Neural progenitor cell (in vitro differentiated cells): ENCODE measurements around the gene OR9A2. TPM values are rescaled to one million over a fixed set of nuclear protein-coding genes. Genes with fewer than 3 reads are reported as not detected.

Experiments used
- DNase-seq: peaks from one replicate; pipeline ENCODE4 v3.0.0-alpha.2; 2016; ENCODE audit warnings: low spot score
- H2AFZ ChIP-seq: fragments of 200-600 bp; sonication (generic); replicated peaks from 2 replicates; pipeline ENCODE4 v1.6.1; 2016; ENCODE audit warnings: antibody characterized with exemption
- H3F3A ChIP-seq: fragments of 200-600 bp; sonication (generic); 2 replicates; pipeline ENCODE4 v1.6.1; 2016; ENCODE audit warnings: antibody characterized with exemption, low read depth
- H3K27ac ChIP-seq: fragments of 200-600 bp; sonication (generic); 2 replicates; pipeline ENCODE4 v1.5.1; 2016; ENCODE audit warnings: mild to moderate bottlenecking
- H3K27me3 ChIP-seq: fragments of 200-600 bp; sonication (generic); 2 replicates; pipeline ENCODE4 v1.6.1; 2016; ENCODE audit warnings: mild to moderate bottlenecking, moderate library complexity
- H3K36me3 ChIP-seq: fragments of 200-600 bp; sonication (generic); 2 replicates; pipeline ENCODE4 v1.5.1; 2016
- H3K4me1 ChIP-seq: fragments of 200-600 bp; sonication (generic); 2 replicates; pipeline ENCODE4 v1.6.1; 2016; ENCODE audit warnings: mixed run types
- H3K4me2 ChIP-seq: fragments of 200-600 bp; sonication (generic); 2 replicates; pipeline ENCODE4 v1.6.1; 2016
- H3K4me3 ChIP-seq: fragments of 200-600 bp; sonication (generic); 2 replicates; pipeline ENCODE4 v1.5.1; 2016
- H3K79me2 ChIP-seq: fragments of 200-600 bp; sonication (generic); 2 replicates; pipeline ENCODE4 v1.6.1; 2016; ENCODE audit warnings: low read depth
- H3K9ac ChIP-seq: fragments of 200-600 bp; sonication (generic); 2 replicates; pipeline ENCODE4 v1.6.1; 2016
- H3K9me3 ChIP-seq: fragments of 200-600 bp; sonication (generic); 2 replicates; pipeline ENCODE4 v1.5.1; 2016; ENCODE audit warnings: low read depth
- H4K20me1 ChIP-seq: fragments of 200-600 bp; sonication (generic); 2 replicates; pipeline ENCODE4 v1.6.1; 2016; ENCODE audit warnings: low read depth
- H3K27ac Mint-ChIP-seq: 3 replicates; pipeline ENCODE4 v1.8.0; 2021; ENCODE audit warnings: mixed read lengths
- H3K27me3 Mint-ChIP-seq: 2 replicates; pipeline ENCODE4 v1.8.0; 2022; ENCODE audit warnings: low read depth, mild to moderate bottlenecking, inconsistent platforms, moderate library complexity, mixed read lengths; ENCODE audit not compliant: insufficient read depth
- H3K36me3 Mint-ChIP-seq: 3 replicates; pipeline ENCODE4 v1.8.0; 2021; ENCODE audit warnings: mixed read lengths
- H3K4me1 Mint-ChIP-seq: 3 replicates; pipeline ENCODE4 v1.8.0; 2021; ENCODE audit warnings: mixed read lengths
- H3K4me3 Mint-ChIP-seq: 3 replicates; pipeline ENCODE4 v1.8.0; 2021; ENCODE audit warnings: mild to moderate bottlenecking, moderate library complexity, mixed read lengths
- H3K9me3 Mint-ChIP-seq: 3 replicates; pipeline ENCODE4 v1.8.0; 2020; ENCODE audit warnings: mixed read lengths
- EZH2 ChIP-seq: fragments of 200-600 bp; sonication (generic); IDR thresholded peaks from 2 replicates; pipeline ENCODE4 v1.6.1; 2017; ENCODE audit warnings: antibody characterized with exemption, mild to moderate bottlenecking, moderate library complexity
- EZH2phosphoT487 ChIP-seq: fragments of 200-600 bp; sonication (generic); IDR thresholded peaks from 2 replicates; pipeline ENCODE4 v1.6.1; 2017; ENCODE audit warnings: antibody characterized with exemption
- total RNA-seq: library from RNA; depleted of rRNA; stranded (reverse); fragments of >200 nt; gene quantifications from 2 replicates; pipeline ENCODE4 v1.2.3, GENCODE V29; 2015; ENCODE audit warnings: low replicate concordance
- TF ChIP-seq, protein P1 (sequence below): fragments of 200-600 bp; sonication (generic); IDR thresholded peaks from 2 replicates; pipeline ENCODE4 v1.5.1; 2017; ENCODE audit warnings: antibody characterized with exemption, mild to moderate bottlenecking

Gene OR9A2
- total RNA-seq, 1 donor from 2014 or later = not detected

DNA sequence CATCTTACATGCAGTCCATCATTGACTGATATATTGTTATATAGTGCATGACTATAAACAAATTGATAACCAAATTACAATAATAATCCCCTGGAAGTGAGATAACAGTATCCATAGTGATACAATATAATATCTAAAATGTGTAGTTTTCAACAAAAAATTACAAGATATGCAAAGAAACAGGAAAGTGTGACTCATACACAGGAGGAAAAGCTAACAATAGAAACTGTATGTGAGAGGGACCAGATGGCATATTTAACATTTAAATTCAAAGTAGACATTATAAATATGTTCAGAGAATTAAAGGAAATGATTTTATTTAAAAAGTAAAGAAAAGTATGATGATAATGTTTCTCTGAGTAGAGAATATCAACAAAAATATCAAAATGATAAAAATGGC is 8.0 kb downstream of the OR9A2 start:
- Mint-ChIP-seq H3K4me3 (no peak overlapping the region), H3K4me1 (no peaks in the 10 kb centered on the region), H3K9me3 (no peaks in the 10 kb centered on the region), H3K36me3 (no peaks in the 10 kb centered on the region), H3K27ac (no peak overlapping the region), H3K27me3 (peaks cover 2% of the 10 kb centered on the region)
- no peaks in the 10 kb centered on the region for H4K20me1 ChIP-seq
- H3K9me3 ChIP-seq = no peaks in the 10 kb centered on the region
- no peak overlapping the region for H2AFZ ChIP-seq
- H3F3A ChIP-seq = no peaks in the 10 kb centered on the region
- no peaks in the 10 kb centered on the region for H3K27me3 ChIP-seq
- TF ChIP-seq EZH2 = no peak
- no peak for TF ChIP-seq EZH2phosphoT487
- TF ChIP-seq, protein P1, sequence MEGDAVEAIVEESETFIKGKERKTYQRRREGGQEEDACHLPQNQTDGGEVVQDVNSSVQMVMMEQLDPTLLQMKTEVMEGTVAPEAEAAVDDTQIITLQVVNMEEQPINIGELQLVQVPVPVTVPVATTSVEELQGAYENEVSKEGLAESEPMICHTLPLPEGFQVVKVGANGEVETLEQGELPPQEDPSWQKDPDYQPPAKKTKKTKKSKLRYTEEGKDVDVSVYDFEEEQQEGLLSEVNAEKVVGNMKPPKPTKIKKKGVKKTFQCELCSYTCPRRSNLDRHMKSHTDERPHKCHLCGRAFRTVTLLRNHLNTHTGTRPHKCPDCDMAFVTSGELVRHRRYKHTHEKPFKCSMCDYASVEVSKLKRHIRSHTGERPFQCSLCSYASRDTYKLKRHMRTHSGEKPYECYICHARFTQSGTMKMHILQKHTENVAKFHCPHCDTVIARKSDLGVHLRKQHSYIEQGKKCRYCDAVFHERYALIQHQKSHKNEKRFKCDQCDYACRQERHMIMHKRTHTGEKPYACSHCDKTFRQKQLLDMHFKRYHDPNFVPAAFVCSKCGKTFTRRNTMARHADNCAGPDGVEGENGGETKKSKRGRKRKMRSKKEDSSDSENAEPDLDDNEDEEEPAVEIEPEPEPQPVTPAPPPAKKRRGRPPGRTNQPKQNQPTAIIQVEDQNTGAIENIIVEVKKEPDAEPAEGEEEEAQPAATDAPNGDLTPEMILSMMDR = no peak
- no peak overlapping the region for H3K4me2 ChIP-seq
- H3K4me1 ChIP-seq = no peaks in the 10 kb centered on the region
- no peaks in the 10 kb centered on the region for H3K36me3 ChIP-seq
- no peak overlapping the region for H3K27ac ChIP-seq
- H3K9ac ChIP-seq = no peak overlapping the region
- DNase-seq = no peak
- H3K79me2 ChIP-seq = no peaks in the 10 kb centered on the region
- no peak overlapping the region for H3K4me3 ChIP-seq

DNA sequence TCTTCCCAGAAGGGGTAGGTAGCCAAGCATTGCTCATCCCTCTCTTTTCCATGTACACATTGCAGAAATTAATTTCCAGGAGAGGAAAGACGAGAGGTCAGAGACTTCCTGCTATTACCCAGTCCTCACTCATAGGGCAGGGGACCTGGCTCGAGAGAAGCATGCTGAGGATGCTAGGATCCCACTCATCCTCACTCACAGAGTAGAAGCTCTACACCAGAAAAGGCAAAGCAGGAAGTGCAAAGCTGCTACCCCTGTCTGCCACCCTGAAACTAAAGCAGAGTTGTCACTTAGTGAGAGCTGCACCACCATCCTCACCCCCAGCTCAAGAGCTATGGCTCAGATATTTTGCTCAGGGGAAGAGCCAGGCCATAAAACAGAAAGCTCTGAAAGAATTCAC is 9.9 kb downstream of the OR9A2 start:
- Histone ChIP-seq H3F3A (no peaks in the 10 kb centered on the region), H3K9ac (no peak overlapping the region), H4K20me1 (no peaks in the 10 kb centered on the region), H3K4me2 (no peak overlapping the region), H3K27me3 (no peaks in the 10 kb centered on the region), H3K79me2 (no peaks in the 10 kb centered on the region), H3K27ac (no peak overlapping the region), H3K36me3 (no peaks in the 10 kb centered on the region), H3K4me1 (no peaks in the 10 kb centered on the region), H3K9me3 (no peaks in the 10 kb centered on the region), H3K4me3 (no peak overlapping the region), H2AFZ (no peak overlapping the region)
- Mint-ChIP-seq H3K36me3 (no peaks in the 10 kb centered on the region), H3K27me3 (peaks cover 2% of the 10 kb centered on the region), H3K27ac (no peak overlapping the region), H3K4me1 (no peaks in the 10 kb centered on the region), H3K4me3 (no peak overlapping the region), H3K9me3 (no peaks in the 10 kb centered on the region)
- TF ChIP-seq EZH2 = no peak
- TF ChIP-seq EZH2phosphoT487 = no peak
- TF ChIP-seq, protein P1 = no peak
- DNase-seq = no peak

DNA sequence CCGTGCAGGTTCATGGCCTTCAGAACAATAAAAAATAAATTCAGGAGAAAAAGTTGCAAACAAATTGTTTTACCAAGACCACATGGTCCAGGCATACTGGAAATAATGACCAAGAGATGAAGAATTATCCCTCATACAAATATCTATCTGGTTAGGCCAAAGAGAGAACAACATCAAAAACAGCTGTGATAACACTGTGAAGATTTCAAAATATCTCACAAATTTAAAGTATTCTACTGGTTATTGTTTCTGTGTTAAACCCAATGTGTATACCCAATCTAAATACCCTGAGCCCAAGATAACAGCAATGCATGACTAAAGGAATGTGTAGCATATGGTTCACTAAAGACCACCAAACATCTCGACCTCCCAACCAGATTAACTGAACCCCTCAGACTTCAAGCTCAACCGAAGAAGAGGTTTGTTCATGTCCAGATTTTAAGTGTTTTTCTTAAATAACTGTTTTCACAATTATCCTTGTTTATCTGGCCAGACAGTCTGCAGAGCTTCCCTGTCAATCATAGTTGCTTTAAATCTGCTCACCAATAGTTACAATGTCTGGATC is 10.9 kb downstream of the OR9A2 start:
- Histone ChIP-seq H3K36me3 (no peaks in the 10 kb centered on the region), H3K9me3 (no peaks in the 10 kb centered on the region), H3K4me3 (no peak overlapping the region), H4K20me1 (no peaks in the 10 kb centered on the region), H3F3A (no peaks in the 10 kb centered on the region), H3K4me1 (no peaks in the 10 kb centered on the region), H3K27me3 (no peaks in the 10 kb centered on the region), H3K27ac (no peak overlapping the region), H3K79me2 (no peaks in the 10 kb centered on the region), H2AFZ (no peak overlapping the region), H3K4me2 (no peak overlapping the region), H3K9ac (no peak overlapping the region)
- no peak overlapping the region for H3K4me3 Mint-ChIP-seq
- H3K27me3 Mint-ChIP-seq = peaks cover 2% of the 10 kb centered on the region
- H3K36me3 Mint-ChIP-seq = no peaks in the 10 kb centered on the region
- TF ChIP-seq EZH2 = no peak
- no peak overlapping the region for H3K27ac Mint-ChIP-seq
- H3K4me1 Mint-ChIP-seq = no peaks in the 10 kb centered on the region
- DNase-seq = no peak
- H3K9me3 Mint-ChIP-seq = no peaks in the 10 kb centered on the region

DNA sequence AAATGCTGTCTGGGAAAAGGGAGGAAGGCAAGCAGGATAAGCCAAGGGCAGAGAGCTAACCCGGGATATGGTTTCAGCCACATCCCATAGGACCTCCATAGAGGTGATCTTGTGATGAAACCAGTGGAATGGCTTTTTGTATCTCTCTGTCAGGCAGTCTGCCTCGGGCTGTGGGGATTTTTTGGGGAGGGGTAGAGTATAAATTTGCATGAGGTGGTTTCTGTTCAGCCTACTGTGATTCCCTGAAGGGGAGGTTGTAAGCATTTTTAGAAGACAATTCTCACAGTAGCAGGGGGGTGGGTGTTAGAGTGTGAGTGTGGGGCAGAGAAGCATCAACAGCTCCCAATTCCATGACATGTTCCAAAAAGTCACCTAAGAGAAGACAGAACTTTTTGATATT is 11.8 kb downstream of the OR9A2 start:
- TF ChIP-seq EZH2phosphoT487 = no peak
- no peak for TF ChIP-seq EZH2
- TF ChIP-seq, protein P1 = no peak
- Histone ChIP-seq H3K4me2 (no peak overlapping the region), H3K4me1 (no peaks in the 10 kb centered on the region), H3K4me3 (no peak overlapping the region), H3K9me3 (no peaks in the 10 kb centered on the region), H4K20me1 (no peaks in the 10 kb centered on the region), H3K36me3 (no peaks in the 10 kb centered on the region), H3F3A (no peaks in the 10 kb centered on the region), H3K79me2 (no peaks in the 10 kb centered on the region), H3K27me3 (no peaks in the 10 kb centered on the region), H3K27ac (no peak overlapping the region), H2AFZ (no peak overlapping the region), H3K9ac (no peak overlapping the region)
- Mint-ChIP-seq H3K9me3 (no peaks in the 10 kb centered on the region), H3K4me1 (no peaks in the 10 kb centered on the region), H3K4me3 (no peak overlapping the region), H3K27me3 (peaks cover 2% of the 10 kb centered on the region), H3K27ac (no peak overlapping the region), H3K36me3 (no peaks in the 10 kb centered on the region)
- DNase-seq = no peak
